Trophoblast cell (in vitro differentiated cells and primary cell): ENCODE measurements around the gene WAC.

Source experiments
- DNase-seq, 2 donors: peaks; one replicate each; pipeline ENCODE4 v3.0.0-alpha.2; 2016
- H2AFZ ChIP-seq: 2 replicates; pipeline ENCODE4 v1.6.1; 2013; ENCODE audit warnings: low read length, moderate library complexity, mild to moderate bottlenecking; ENCODE audit not compliant: insufficient read depth, poor library complexity
- H2AK5ac ChIP-seq: 2 replicates; pipeline ENCODE4 v1.6.1; 2013; ENCODE audit warnings: mild to moderate bottlenecking, low read length
- H2BK120ac ChIP-seq: 2 replicates; pipeline ENCODE4 v1.6.1; 2013; ENCODE audit warnings: low read length, mild to moderate bottlenecking, moderate library complexity; ENCODE audit not compliant: insufficient read depth, poor library complexity
- H2BK12ac ChIP-seq: 2 replicates; pipeline ENCODE4 v1.6.1; 2013; ENCODE audit warnings: mild to moderate bottlenecking, low read length, moderate library complexity
- H2BK5ac ChIP-seq: 2 replicates; pipeline ENCODE4 v1.6.1; 2013; ENCODE audit warnings: low read length, low read depth, moderate library complexity, mild to moderate bottlenecking; ENCODE audit not compliant: poor library complexity
- H3K14ac ChIP-seq: 2 replicates; pipeline ENCODE4 v1.6.1; 2013; ENCODE audit warnings: mild to moderate bottlenecking, low read length
- H3K18ac ChIP-seq: 2 replicates; pipeline ENCODE4 v1.6.1; 2013; ENCODE audit warnings: mild to moderate bottlenecking, low read length
- H3K23ac ChIP-seq: 2 replicates; pipeline ENCODE4 v1.6.1; 2013; ENCODE audit warnings: low read length
- H3K27ac ChIP-seq: 2 replicates; pipeline ENCODE4 v1.5.1; 2013; ENCODE audit warnings: low read depth, mild to moderate bottlenecking, inconsistent platforms, low read length, moderate library complexity
- H3K27me3 ChIP-seq: 2 replicates; pipeline ENCODE4 v1.6.1; 2013; ENCODE audit warnings: inconsistent platforms, mild to moderate bottlenecking, low read length, moderate library complexity; ENCODE audit not compliant: insufficient read depth
- H3K36me3 ChIP-seq, 2 experiments: 1 replicate in 1 of 2; 2 replicates in 1 of 2; pipeline ENCODE4 v1.6.1; 2013; ENCODE audit warnings: low read length in 2 of 2, mild to moderate bottlenecking in 2 of 2, moderate library complexity in 1 of 2; ENCODE audit not compliant: insufficient read depth in 2 of 2, control insufficient read depth in 1 of 2
- H3K4ac ChIP-seq: 2 replicates; pipeline ENCODE4 v1.6.1; 2013; ENCODE audit warnings: low read depth, mild to moderate bottlenecking, low read length, moderate library complexity
- H3K4me1 ChIP-seq, 2 experiments: 1 replicate in 1 of 2; 2 replicates in 1 of 2; pipeline ENCODE4 v1.6.1; 2013; ENCODE audit warnings: low read length in 2 of 2, mild to moderate bottlenecking in 2 of 2, moderate library complexity in 1 of 2; ENCODE audit not compliant: insufficient read depth in 2 of 2, control insufficient read depth in 1 of 2
- H3K4me2 ChIP-seq: 2 replicates; pipeline ENCODE4 v1.6.1; 2013; ENCODE audit warnings: inconsistent platforms, mild to moderate bottlenecking, low read length, moderate library complexity
- H3K4me3 ChIP-seq: 2 replicates; pipeline ENCODE4 v1.5.1; 2013; ENCODE audit warnings: mild to moderate bottlenecking, low read depth, low read length, inconsistent platforms
- H3K79me1 ChIP-seq: one replicate; pipeline ENCODE4 v1.6.1; 2013; ENCODE audit warnings: low read length
- H3K79me2 ChIP-seq: 2 replicates; pipeline ENCODE4 v1.6.1; 2013; ENCODE audit warnings: low read length, mild to moderate bottlenecking; ENCODE audit not compliant: control insufficient read depth, insufficient read depth, poor library complexity
- H3K9ac ChIP-seq: 2 replicates; pipeline ENCODE4 v1.6.1; 2013; ENCODE audit warnings: mild to moderate bottlenecking, low read length
- H3K9me3 ChIP-seq: 2 replicates; pipeline ENCODE4 v1.6.1; 2013; ENCODE audit warnings: low read depth, mild to moderate bottlenecking, control low read depth, inconsistent platforms, low read length; ENCODE audit not compliant: insufficient read depth
- H4K12ac ChIP-seq: 2 replicates; pipeline ENCODE4 v1.6.1; 2013; ENCODE audit warnings: low read depth, mild to moderate bottlenecking, low read length, moderate library complexity
- H4K8ac ChIP-seq: 2 replicates; pipeline ENCODE4 v1.6.1; 2013; ENCODE audit warnings: low read depth, mild to moderate bottlenecking, low read length, moderate library complexity
- H4K91ac ChIP-seq: one replicate; pipeline ENCODE4 v1.6.1; 2013; ENCODE audit warnings: low read depth, mild to moderate bottlenecking, low read length, moderate library complexity
- WGBS: extraction: QIAGEN DNeasy Blood & Tissue Kit; methylation state at CpG from one replicate; pipeline ENCODE4 v1.1.7; 2013; ENCODE audit warnings: missing lambda C conversion rate; ENCODE audit not compliant: insufficient read length, insufficient coverage; ENCODE audit errors: extremely low coverage; 5-methylcytosine and 5-hydroxymethylcytosine counted together

The WAC gene

GRCh38 chr10:28581916-28582315, 49.0 kb downstream of the WAC start:
- Histone ChIP-seq H3K4ac (no peak overlapping the region), H4K91ac (no peak overlapping the region), H3K4me1 (peaks cover 2 to 3% of the 10 kb centered on the region in 2 experiments), H3K9me3 (no peaks in the 10 kb centered on the region), H4K8ac (no peak overlapping the region), H2AK5ac (no peak overlapping the region), H3K9ac (no peak overlapping the region), H3K23ac (no peak overlapping the region), H3K4me2 (no peak overlapping the region), H4K12ac (no peak overlapping the region), H3K27me3 (no peaks in the 10 kb centered on the region), H3K14ac (no peak overlapping the region), H2BK5ac (no peak overlapping the region), H3K18ac (no peak overlapping the region), H2BK120ac (no peak overlapping the region), H3K79me1 (no peaks in the 10 kb centered on the region), H2AFZ (no peak overlapping the region), H3K4me3 (no peak overlapping the region), H2BK12ac (no peak overlapping the region), H3K36me3 (peaks cover 15 to 21% of the 10 kb centered on the region in 2 experiments), H3K27ac (no peak overlapping the region), H3K79me2 (peaks cover 5% of the 10 kb centered on the region)
- DNase-seq, result no peak
- WGBS, result no CpG with 5 or more reads among the region's 2 CpGs

DNA sequence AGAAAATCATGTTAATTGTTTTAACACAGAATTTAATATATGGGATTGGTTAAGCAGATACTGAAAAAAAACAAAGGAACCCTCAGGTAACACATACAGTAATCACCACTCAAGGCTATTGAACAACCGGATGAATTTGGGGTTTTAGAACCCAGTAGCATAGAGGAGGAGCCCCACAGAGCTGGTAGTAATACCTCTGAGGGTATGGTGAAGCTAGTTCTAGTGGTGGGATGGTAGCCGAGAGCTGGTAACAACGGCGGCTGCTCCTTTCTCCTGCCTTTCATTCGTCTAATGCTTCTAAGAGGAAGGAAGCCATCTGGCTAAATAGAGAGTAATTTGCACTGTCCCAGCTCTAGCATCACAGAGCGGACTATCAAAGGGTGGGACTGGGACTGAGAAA, 52.2 kb downstream of the WAC start:
- no peak for DNase-seq
- Histone ChIP-seq H3K27me3 (no peaks in the 10 kb centered on the region), H3K4me2 (no peak overlapping the region), H3K14ac (no peak overlapping the region), H2BK120ac (no peak overlapping the region), H3K79me2 (peaks cover 5% of the 10 kb centered on the region), H3K18ac (no peak overlapping the region), H2BK12ac (no peak overlapping the region), H2BK5ac (no peak overlapping the region), H3K36me3 (peaks cover 16 to 24% of the 10 kb centered on the region in 2 experiments), H3K9me3 (no peaks in the 10 kb centered on the region), H4K91ac (no peak overlapping the region), H4K12ac (no peak overlapping the region), H2AFZ (no peak overlapping the region), H2AK5ac (no peak overlapping the region), H3K9ac (no peak overlapping the region), H4K8ac (no peak overlapping the region), H3K27ac (no peak overlapping the region), H3K4ac (no peak overlapping the region), H3K79me1 (no peaks in the 10 kb centered on the region), H3K4me1 (peaks cover 0 to 2% of the 10 kb centered on the region in 2 experiments), H3K4me3 (no peak overlapping the region), H3K23ac (no peak overlapping the region)
- WGBS, result no CpG with 5 or more reads among the region's 6 CpGs

GRCh38 chr10:28586176-28586575, 53.3 kb downstream of the WAC start:
- H3K4me3 ChIP-seq, result no peak overlapping the region
- H3K9ac ChIP-seq, result no peak overlapping the region
- no peak overlapping the region for H3K4ac ChIP-seq
- DNase-seq, result no peak
- no peak overlapping the region for H4K12ac ChIP-seq
- no peak overlapping the region for H2AK5ac ChIP-seq
- no peaks in the 10 kb centered on the region for H3K27me3 ChIP-seq
- no peaks in the 10 kb centered on the region for H3K79me1 ChIP-seq
- H2BK12ac ChIP-seq, result no peak overlapping the region
- no peak overlapping the region for H3K18ac ChIP-seq
- H3K27ac ChIP-seq, result no peak overlapping the region
- peaks cover 4% of the 10 kb centered on the region for H3K79me2 ChIP-seq
- no peak overlapping the region for H3K23ac ChIP-seq
- no CpG with 5 or more reads among the region's 4 CpGs for WGBS
- H3K9me3 ChIP-seq, result no peaks in the 10 kb centered on the region
- H3K14ac ChIP-seq, result no peak overlapping the region
- H3K4me2 ChIP-seq, result no peak overlapping the region
- no peak overlapping the region for H2AFZ ChIP-seq
- H4K8ac ChIP-seq, result no peak overlapping the region
- H3K4me1 ChIP-seq, result peaks cover 0 to under 1% of the 10 kb centered on the region in 2 experiments
- peaks cover 17 to 27% of the 10 kb centered on the region in 2 experiments for H3K36me3 ChIP-seq
- H4K91ac ChIP-seq, result no peak overlapping the region
- no peak overlapping the region for H2BK5ac ChIP-seq
- no peak overlapping the region for H2BK120ac ChIP-seq

- Histone ChIP-seq H3K9me3 (no peaks in the 10 kb centered on the region), H3K36me3 (peaks cover 23 to 34% of the 10 kb centered on the region in 2 experiments), H2BK12ac (no peak overlapping the region), H3K18ac (no peak overlapping the region), H2BK5ac (no peak overlapping the region), H3K4me1 (peaks cover 0 to 2% of the 10 kb centered on the region in 2 experiments), H2AFZ (no peak overlapping the region), H3K14ac (no peak overlapping the region), H3K4ac (no peak overlapping the region), H2BK120ac (no peak overlapping the region), H3K23ac (no peak overlapping the region), H3K4me3 (no peak overlapping the region), H3K27me3 (no peaks in the 10 kb centered on the region), H3K79me1 (no peaks in the 10 kb centered on the region), H3K4me2 (no peak overlapping the region), H2AK5ac (no peak overlapping the region), H4K91ac (no peak overlapping the region), H4K12ac (no peak overlapping the region), H3K27ac (no peak overlapping the region), H4K8ac (no peak overlapping the region), H3K9ac (no peak overlapping the region), H3K79me2 (peaks cover 5% of the 10 kb centered on the region)
- peak in 1 of 2 donors; percentile 18 for DNase-seq
- WGBS, result no CpG with 5 or more reads among the region's 5 CpGs
These were observed 54.5 kb downstream of the WAC start for GRCh38 chr10:28587270-28587969.
